Bronchial epithelial cell (primary cell): ENCODE measurements around the gene ZSCAN22. TPM values are rescaled to one million over a fixed set of nuclear protein-coding genes. Genes with fewer than 3 reads are reported as not detected.

Source experiments
- DNase-seq: peaks from one replicate; pipeline ENCODE4 v3.0.0-alpha.2; 2010; ENCODE audit warnings: low read depth
- FAIRE-seq: peaks from 2 replicates; lab custom pipeline; 2011; peaks lifted over from hg19 to GRCh38; lab: Jason Lieb, UNC
- H3K27me3 ChIP-seq: 2 replicates; pipeline ENCODE4 v1.5.1; 2011; ENCODE audit warnings: low read length; ENCODE audit not compliant: control insufficient read depth, insufficient read depth
- H3K36me3 ChIP-seq: 2 replicates; pipeline ENCODE4 v1.5.1; 2011; ENCODE audit warnings: low read length; ENCODE audit not compliant: control insufficient read depth, insufficient read depth
- H3K4me3 ChIP-seq: 2 replicates; pipeline ENCODE4 v1.5.1; 2011; ENCODE audit warnings: mild to moderate bottlenecking, low read depth, low read length, control low read depth
- total RNA-seq: library from RNA; depleted of rRNA; stranded (reverse); fragments of >200 nt; gene quantifications from 2 replicates; pipeline ENCODE4 v1.2.1, GENCODE V29; 2014
- TF ChIP-seq, protein P1 (sequence below): IDR thresholded peaks from 2 replicates; pipeline ENCODE4 v1.5.1; 2011; ENCODE audit warnings: mild to moderate bottlenecking, moderate library complexity, low read length, control low read depth, inconsistent platforms; ENCODE audit not compliant: insufficient read depth, severe bottlenecking

Gene ZSCAN22
- total RNA-seq, 1 donor from 2014 or later: 1.8 TPM

DNA sequence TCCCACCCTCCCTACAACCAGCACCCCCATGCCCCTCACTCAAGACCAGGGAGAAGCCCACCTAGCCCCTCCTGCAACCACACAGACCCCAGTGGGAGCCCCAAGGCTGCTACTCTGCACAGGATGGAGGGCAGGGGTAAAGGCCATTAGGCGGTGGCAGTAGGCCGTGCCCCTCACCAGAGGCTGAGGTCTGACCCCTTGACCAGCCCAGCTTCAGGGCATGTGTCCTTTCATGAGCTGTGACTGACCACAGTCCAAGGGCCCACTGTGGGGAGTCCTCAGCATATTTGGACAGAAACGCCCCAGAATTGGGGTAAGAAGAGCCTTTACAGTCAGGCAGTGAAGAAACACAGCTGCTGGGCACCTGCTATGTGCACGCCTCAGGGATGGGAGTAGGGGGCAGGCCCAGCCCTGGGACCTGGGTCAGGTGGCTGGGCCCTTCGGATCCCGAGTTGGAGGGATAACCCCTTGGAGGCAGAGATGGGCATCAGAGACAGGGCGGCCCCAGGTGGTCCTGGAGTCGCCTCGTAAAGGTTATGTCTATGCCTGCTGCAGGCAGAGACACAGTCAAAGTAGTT lies 58.6 kb downstream of the ZSCAN22 start:
- FAIRE-seq: no peak
- TF ChIP-seq, protein P1, sequence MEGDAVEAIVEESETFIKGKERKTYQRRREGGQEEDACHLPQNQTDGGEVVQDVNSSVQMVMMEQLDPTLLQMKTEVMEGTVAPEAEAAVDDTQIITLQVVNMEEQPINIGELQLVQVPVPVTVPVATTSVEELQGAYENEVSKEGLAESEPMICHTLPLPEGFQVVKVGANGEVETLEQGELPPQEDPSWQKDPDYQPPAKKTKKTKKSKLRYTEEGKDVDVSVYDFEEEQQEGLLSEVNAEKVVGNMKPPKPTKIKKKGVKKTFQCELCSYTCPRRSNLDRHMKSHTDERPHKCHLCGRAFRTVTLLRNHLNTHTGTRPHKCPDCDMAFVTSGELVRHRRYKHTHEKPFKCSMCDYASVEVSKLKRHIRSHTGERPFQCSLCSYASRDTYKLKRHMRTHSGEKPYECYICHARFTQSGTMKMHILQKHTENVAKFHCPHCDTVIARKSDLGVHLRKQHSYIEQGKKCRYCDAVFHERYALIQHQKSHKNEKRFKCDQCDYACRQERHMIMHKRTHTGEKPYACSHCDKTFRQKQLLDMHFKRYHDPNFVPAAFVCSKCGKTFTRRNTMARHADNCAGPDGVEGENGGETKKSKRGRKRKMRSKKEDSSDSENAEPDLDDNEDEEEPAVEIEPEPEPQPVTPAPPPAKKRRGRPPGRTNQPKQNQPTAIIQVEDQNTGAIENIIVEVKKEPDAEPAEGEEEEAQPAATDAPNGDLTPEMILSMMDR: no peak
- peak overlapping the region; percentile 59 for H3K4me3 ChIP-seq

DNA sequence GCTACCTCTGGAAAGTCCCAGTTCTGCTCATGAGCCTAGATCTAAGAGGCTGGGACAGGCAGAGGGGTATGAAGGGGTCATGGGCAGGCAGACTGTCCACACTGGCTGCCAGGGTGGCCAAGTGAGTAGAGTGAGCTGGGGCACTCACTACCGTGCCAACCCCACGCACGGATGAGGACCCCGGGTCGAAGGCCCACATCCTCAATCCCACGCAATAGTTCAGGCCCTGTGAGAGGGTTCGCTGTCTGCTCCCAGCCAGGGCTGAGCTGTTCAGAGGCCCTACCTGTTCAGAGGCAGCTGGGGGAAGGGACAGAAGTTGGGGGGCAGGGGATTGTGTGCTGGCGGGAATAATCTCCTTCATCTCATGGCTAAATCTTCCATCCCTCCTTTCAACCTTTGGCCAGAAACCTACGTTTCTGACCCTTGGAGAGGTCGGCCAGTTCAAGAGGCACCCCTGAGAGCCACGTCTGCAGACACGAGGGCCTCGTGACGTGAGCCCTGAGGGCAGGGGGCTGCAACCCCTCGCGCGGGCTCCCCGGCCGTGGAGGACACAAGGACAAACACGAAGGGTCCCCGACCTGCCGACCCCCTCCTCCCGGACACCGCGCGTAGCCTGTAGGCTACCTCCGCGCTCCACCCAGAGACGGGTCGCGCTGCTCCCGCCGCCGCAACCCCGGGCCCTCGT lies 59.2 kb downstream of the ZSCAN22 start:
- no peak for FAIRE-seq
- no peaks in the 10 kb centered on the region for H3K27me3 ChIP-seq
- H3K4me3 ChIP-seq: peak overlapping the region; percentile 59
- DNase-seq: no peak
- peaks cover 10% of the 10 kb centered on the region for H3K36me3 ChIP-seq
- TF ChIP-seq, protein P1: no peak

More for the DNA sequence above, 58.6 kb downstream of the ZSCAN22 start:
- DNase-seq: no peak
- peaks cover 6% of the 10 kb centered on the region for H3K36me3 ChIP-seq
- no peaks in the 10 kb centered on the region for H3K27me3 ChIP-seq

DNA sequence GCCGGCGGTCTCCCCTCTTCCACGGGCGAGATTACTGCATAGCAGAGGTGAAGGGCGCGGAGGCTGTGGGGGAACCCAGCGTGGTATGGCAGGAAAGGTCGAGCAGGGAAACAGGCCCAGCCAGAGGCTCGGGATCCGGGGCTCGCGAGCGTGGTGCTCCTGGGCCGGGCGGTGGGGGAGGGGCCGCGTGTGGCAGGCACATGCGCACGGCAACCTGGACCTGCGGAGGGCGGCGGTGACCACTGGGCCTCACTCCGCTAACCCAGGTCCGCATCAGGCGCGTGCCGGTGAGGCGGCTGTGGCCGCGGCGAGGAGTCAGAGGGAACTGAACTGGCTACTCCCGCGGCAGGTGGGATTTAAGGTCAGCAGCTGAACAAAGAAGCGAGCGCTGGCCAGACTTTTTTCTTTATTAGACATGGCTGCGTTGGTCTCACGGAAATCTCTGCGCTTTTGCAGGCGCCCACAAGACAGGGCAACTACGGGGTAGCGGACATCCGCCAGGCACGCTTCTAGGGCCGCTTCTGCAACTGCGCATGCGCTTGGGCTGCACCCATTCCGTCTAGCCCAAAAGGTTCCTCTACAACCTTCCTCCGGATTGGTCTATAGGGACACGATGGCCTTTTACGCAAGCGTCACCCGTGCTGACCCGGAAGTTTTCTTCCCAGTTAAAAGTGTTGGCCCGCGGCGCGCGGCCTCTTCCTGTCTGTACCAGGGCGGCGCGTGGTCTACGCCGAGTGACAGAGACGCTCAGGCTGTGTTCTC lies 60.0 kb downstream of the ZSCAN22 start, which contains the start of gene RPS5:
Gene RPS5 (plus strand): TSS at position 694 of the 762 bp plus-strand sequence. CDS start 869 bp downstream, outside the sequence.
- no peaks in the 10 kb centered on the region for H3K27me3 ChIP-seq
- peak; percentile 89 for FAIRE-seq
- TF ChIP-seq, protein P1: no peak
- peak; percentile 97 for DNase-seq
- H3K4me3 ChIP-seq: peak within 1 kb of the TSS; percentile 59
- H3K36me3 ChIP-seq: peaks cover 12% of the 10 kb centered on the region

DNA sequence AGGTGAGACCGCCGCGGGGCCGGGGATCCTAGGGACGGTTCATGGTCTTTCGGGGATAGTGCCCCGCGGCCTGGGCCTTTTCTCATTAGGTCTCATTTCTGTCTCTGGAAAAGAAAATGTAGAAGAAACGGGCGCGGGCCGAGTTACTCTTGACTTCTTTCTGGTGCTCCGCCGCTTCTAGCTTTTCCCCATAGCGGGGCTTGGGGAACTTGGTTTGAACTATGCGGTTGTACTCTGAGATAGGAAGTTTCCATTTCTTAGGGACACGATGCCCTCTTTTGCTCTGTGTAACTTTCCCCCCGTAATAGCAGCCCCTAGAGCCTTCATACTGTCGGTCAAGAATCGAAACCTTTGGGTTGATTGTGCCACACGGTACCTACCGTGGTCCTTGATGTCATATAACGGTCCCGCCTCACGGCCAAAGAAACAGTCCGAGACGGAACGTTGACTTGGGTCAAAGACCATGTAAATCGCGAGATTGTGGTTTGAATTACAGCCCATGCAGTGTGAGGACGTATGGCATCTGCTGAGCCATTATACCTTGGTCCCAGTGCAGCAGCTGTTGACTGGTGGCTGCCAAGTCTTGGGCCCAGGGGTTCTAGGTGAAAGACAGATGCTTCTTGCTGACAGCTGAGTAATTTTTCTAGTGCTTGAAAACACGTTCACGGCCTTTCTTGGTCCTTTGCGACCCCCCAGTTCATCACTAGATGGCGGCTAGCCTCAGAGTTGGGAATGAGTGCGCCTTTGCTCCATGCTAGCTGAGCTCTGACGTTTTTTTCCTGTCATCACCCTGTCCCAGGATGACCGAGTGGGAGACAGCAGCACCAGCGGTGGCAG lies 60.8 kb downstream of the ZSCAN22 start:
- FAIRE-seq: no peak
- Histone ChIP-seq H3K27me3 (no peaks in the 10 kb centered on the region), H3K36me3 (peaks cover 14% of the 10 kb centered on the region), H3K4me3 (peak overlapping the region; percentile 59)
- TF ChIP-seq, protein P1: no peak
- no peak for DNase-seq

DNA sequence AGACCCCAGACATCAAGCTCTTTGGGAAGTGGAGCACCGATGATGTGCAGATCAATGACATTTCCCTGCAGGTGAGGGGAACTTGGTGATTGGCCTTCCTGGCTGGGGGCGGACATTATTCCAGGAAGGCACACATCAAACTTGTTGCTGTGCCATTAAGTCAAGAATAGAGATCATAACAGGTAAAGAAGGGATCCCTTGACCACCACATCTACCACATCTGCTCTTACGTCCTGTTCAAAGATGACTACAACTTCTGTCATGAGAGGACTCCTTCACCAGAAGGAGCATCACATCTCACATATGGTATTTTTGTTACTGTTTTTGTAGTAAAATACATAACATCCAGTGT lies 61.4 kb downstream of the ZSCAN22 start:
- H3K27me3 ChIP-seq: no peaks in the 10 kb centered on the region
- peaks cover 19% of the 10 kb centered on the region for H3K36me3 ChIP-seq
- FAIRE-seq (no peak), DNase-seq (no peak)
- TF ChIP-seq, protein P1: no peak
- H3K4me3 ChIP-seq: peak overlapping the region; percentile 59
